Activated CD8-positive, alpha-beta T cell treated with anti-CD3 and anti-CD28 coated beads, Interleukin-2, amount 10 ng/mL, durations not matched to agents 7 days and 5 days (primary cell): ENCODE measurements around the gene CDC20. TPM values are rescaled to one million over a fixed set of nuclear protein-coding genes. Genes with fewer than 3 reads are reported as not detected.
"Not testable (repeated sequence)": the region's sequence is repeated elsewhere in the genome, so short reads cannot be mapped to it uniquely, and the experiment has no call there.

Experiments
- ATAC-seq: fragments of 150-1000 bp; cut with Tn5 transposase; one replicate; pipeline ENCODE4 v1.10.0; 2021; ENCODE audit warnings: moderate library complexity
- CTCF ChIA-PET: fragments of 350-600 bp; sonication (Branson Sonifier 250); formaldehyde crosslinking; loops from one replicate; lab custom pipeline; 2021; ENCODE audit warnings: antibody characterized with exemption; lab: Charles Lee
- POLR2A ChIA-PET: fragments of 350-600 bp; sonication (Branson Sonifier 250); formaldehyde crosslinking; loops from one replicate; lab custom pipeline; 2021; ENCODE audit warnings: antibody characterized with exemption; lab: Charles Lee
- DNase-seq: peaks from one replicate; pipeline ENCODE4 v3.0.0-alpha.2; 2020
- H3K27ac Mint-ChIP-seq: one replicate; pipeline ENCODE4 v1.8.0; 2021; ENCODE audit warnings: mild to moderate bottlenecking, mixed read lengths
- H3K27me3 Mint-ChIP-seq: one replicate; pipeline ENCODE4 v1.8.0; 2021; ENCODE audit warnings: low read depth, mixed read lengths
- H3K36me3 Mint-ChIP-seq: one replicate; pipeline ENCODE4 v1.8.0; 2021; ENCODE audit warnings: low read depth, mixed read lengths
- H3K4me1 Mint-ChIP-seq: one replicate; pipeline ENCODE4 v1.8.0; 2021; ENCODE audit warnings: low read depth, mixed read lengths
- H3K4me3 Mint-ChIP-seq: one replicate; pipeline ENCODE4 v1.8.0; 2021; ENCODE audit warnings: mild to moderate bottlenecking, mixed read lengths
- H3K9me3 Mint-ChIP-seq: one replicate; pipeline ENCODE4 v1.8.0; 2022; ENCODE audit warnings: mixed read lengths; ENCODE audit not compliant: insufficient read depth
- total RNA-seq, 2 experiments: library from RNA; stranded (reverse); gene quantifications; one replicate each; pipeline ENCODE4 v1.2.3, GENCODE V29; 2021

Gene CDC20
- total RNA-seq, 2 experiments from 2014 or later, result 214 to 232 TPM

- CTCF ChIA-PET, result no interaction called here
- Mint-ChIP-seq H3K9me3 (no peaks in the 10 kb centered on the region), H3K36me3 (peaks cover 76% of the 10 kb centered on the region), H3K27ac (peak overlapping the region; percentile 65), H3K27me3 (no peaks in the 10 kb centered on the region), H3K4me1 (peaks cover 69% of the 10 kb centered on the region), H3K4me3 (no peak overlapping the region)
- ATAC-seq (no peak), DNase-seq (no peak)
- POLR2A ChIA-PET, result interaction anchor here (0.7 to 1.6 kb wide), 2 partner anchors 25 to 439 kb away, joined by 3 read pairs; no protein-coding TSS in a partner anchor
Measured at GRCh38 chr1:43363283-43363934, 4.6 kb downstream of the CDC20 start.

GRCh38 chr1:43363935-43364525, 5.2 kb downstream of the CDC20 start:
- Mint-ChIP-seq H3K4me1 (peaks cover 75% of the 10 kb centered on the region), H3K27ac (peak overlapping the region; percentile 65), H3K36me3 (peaks cover 76% of the 10 kb centered on the region), H3K9me3 (no peaks in the 10 kb centered on the region), H3K4me3 (no peak overlapping the region), H3K27me3 (no peaks in the 10 kb centered on the region)
- no peak for ATAC-seq
- CTCF ChIA-PET, result no interaction called here
- POLR2A ChIA-PET, result interaction anchor here (1.6 kb wide), 1 partner anchor 25 kb away, joined by 3 read pairs; no protein-coding TSS in a partner anchor
- DNase-seq, result no peak

GRCh38 chr1:43365678-43366077, 6.9 kb downstream of the CDC20 start:
- Mint-ChIP-seq H3K4me3 (peak overlapping the region; percentile 92), H3K27ac (peak overlapping the region; percentile 87), H3K27me3 (no peaks in the 10 kb centered on the region), H3K4me1 (peaks cover 65% of the 10 kb centered on the region), H3K36me3 (peaks cover 65% of the 10 kb centered on the region), H3K9me3 (no peaks in the 10 kb centered on the region)
- DNase-seq (no peak), ATAC-seq (no peak)
- CTCF ChIA-PET, result no interaction called here
- POLR2A ChIA-PET, result interaction anchor here (1.2 to 3.1 kb wide), 3 partner anchors 7 to 49 kb away, joined by 3 to 22 read pairs (median 5); partner anchors contain the start of gene CDC20

GRCh38 chr1:43366179-43366578, 7.4 kb downstream of the CDC20 start:
- peak overlapping the region; percentile 87 for H3K27ac Mint-ChIP-seq
- peak overlapping the region; percentile 92 for H3K4me3 Mint-ChIP-seq
- no peaks in the 10 kb centered on the region for H3K9me3 Mint-ChIP-seq
- POLR2A ChIA-PET, result interaction anchor here (1.2 to 3.1 kb wide), 4 partner anchors 7 to 49 kb away, joined by 3 to 22 read pairs (median 11); partner anchors contain the start of genes CDC20, MED8 and SZT2
- peaks cover 63% of the 10 kb centered on the region for H3K36me3 Mint-ChIP-seq
- ATAC-seq (no peak), DNase-seq (no peak)
- no peaks in the 10 kb centered on the region for H3K27me3 Mint-ChIP-seq
- peaks cover 61% of the 10 kb centered on the region for H3K4me1 Mint-ChIP-seq
- CTCF ChIA-PET, result no interaction called here

GRCh38 chr1:43366601-43367025, 7.8 kb downstream of the CDC20 start:
- peak overlapping the region; percentile 92 for H3K4me3 Mint-ChIP-seq
- H3K27ac Mint-ChIP-seq, result peak overlapping the region; percentile 87
- peaks cover 56% of the 10 kb centered on the region for H3K4me1 Mint-ChIP-seq
- ATAC-seq (no peak), DNase-seq (no peak)
- POLR2A ChIA-PET, result interaction anchor here (0.6 to 3.1 kb wide), 7 partner anchors 8 to 474 kb away, joined by 3 to 22 read pairs (median 5); partner anchors contain the start of genes CDC20, MED8 and SZT2
- no peaks in the 10 kb centered on the region for H3K9me3 Mint-ChIP-seq
- CTCF ChIA-PET, result interaction anchor here (2.4 kb wide), 1 partner anchor 9 kb away, joined by 16 read pairs; the partner anchor contains the start of gene CDC20
- H3K36me3 Mint-ChIP-seq, result peaks cover 58% of the 10 kb centered on the region
- no peaks in the 10 kb centered on the region for H3K27me3 Mint-ChIP-seq

GRCh38 chr1:43367026-43367903, 8.5 kb downstream of the CDC20 start:
- ATAC-seq (peak; percentile 65), DNase-seq (peak; percentile 45)
- no peaks in the 10 kb centered on the region for H3K27me3 Mint-ChIP-seq
- H3K4me1 Mint-ChIP-seq, result peaks cover 50% of the 10 kb centered on the region
- H3K36me3 Mint-ChIP-seq, result peaks cover 52% of the 10 kb centered on the region
- H3K4me3 Mint-ChIP-seq, result peak overlapping the region; percentile 92
- ChIA-PET POLR2A (interaction anchor here (0.6 to 3.1 kb wide), 11 partner anchors 8 to 474 kb away, joined by 3 to 22 read pairs (median 5); partner anchors contain the start of genes CDC20, MED8 and SZT2), CTCF (interaction anchor here (0.6 to 2.4 kb wide), 8 partner anchors 10 to 143 kb away, joined by 3 to 16 read pairs (median 4); partner anchors contain the start of gene CDC20)
- H3K9me3 Mint-ChIP-seq, result no peaks in the 10 kb centered on the region
- peak overlapping the region; percentile 87 for H3K27ac Mint-ChIP-seq

- Mint-ChIP-seq H3K4me1 (peaks cover 46% of the 10 kb centered on the region), H3K4me3 (peak within 1 kb of the TSS; percentile 92), H3K9me3 (no peaks in the 10 kb centered on the region), H3K27ac (peak within 1 kb of the TSS; percentile 87), H3K27me3 (no peaks in the 10 kb centered on the region), H3K36me3 (peaks cover 45% of the 10 kb centered on the region)
- ATAC-seq (peak; percentile 89), DNase-seq (peak; percentile 93)
- ChIA-PET POLR2A (interaction anchor here (0.6 to 3.1 kb wide), 12 partner anchors 8 to 601 kb away, joined by 3 to 22 read pairs (median 4); partner anchors contain the start of genes C1orf50, CDC20, CFAP57 and EBNA1BP2), CTCF (interaction anchor here (0.6 to 2.4 kb wide), 11 partner anchors 8 to 144 kb away, joined by 3 to 16 read pairs (median 4); partner anchors contain the start of gene CDC20)
Measured at GRCh38 chr1:43367904-43368645, 9.3 kb downstream of the CDC20 start, which contains the start of gene ELOVL1. Gene ELOVL1 (minus strand): TSS chr1:43368011. CDS start chr1:43365609, 2,402 bp downstream.

- Mint-ChIP-seq H3K27me3 (no peaks in the 10 kb centered on the region), H3K4me1 (peaks cover 40% of the 10 kb centered on the region), H3K27ac (peak overlapping the region; percentile 82), H3K4me3 (peak overlapping the region; percentile 77), H3K36me3 (peaks cover 40% of the 10 kb centered on the region), H3K9me3 (no peaks in the 10 kb centered on the region)
- POLR2A ChIA-PET, result interaction anchor here (0.6 to 3.1 kb wide), 11 partner anchors 9 to 601 kb away, joined by 3 to 22 read pairs (median 5); partner anchors contain the start of genes C1orf50, CDC20, CFAP57 and EBNA1BP2
- CTCF ChIA-PET, result interaction anchor here (0.8 to 2.4 kb wide), 10 partner anchors 9 to 145 kb away, joined by 3 to 16 read pairs (median 4); partner anchors contain the start of gene CDC20
- ATAC-seq (no peak), DNase-seq (no peak)
Measured at GRCh38 chr1:43368646-43369020, 9.9 kb downstream of the CDC20 start.

GRCh38 chr1:43369779-43370178, 11.0 kb downstream of the CDC20 start:
- Mint-ChIP-seq H3K36me3 (peaks cover 29% of the 10 kb centered on the region), H3K4me1 (peaks cover 30% of the 10 kb centered on the region)
- POLR2A ChIA-PET, H3K27ac Mint-ChIP-seq, H3K4me3 Mint-ChIP-seq, CTCF ChIA-PET, DNase-seq, H3K27me3 Mint-ChIP-seq, H3K9me3 Mint-ChIP-seq, ATAC-seq: not testable (repeated sequence)

- Mint-ChIP-seq H3K4me3 (no peak overlapping the region), H3K36me3 (peaks cover 21% of the 10 kb centered on the region), H3K27ac (no peak overlapping the region), H3K4me1 (peaks cover 22% of the 10 kb centered on the region), H3K27me3 (no peaks in the 10 kb centered on the region), H3K9me3 (no peaks in the 10 kb centered on the region)
- no peak for ATAC-seq
- no peak for DNase-seq
- ChIA-PET CTCF (no interaction called here), POLR2A (interaction anchor here (0.6 kb wide), 1 partner anchor 198 kb away, joined by 3 read pairs; the partner anchor contains the start of genes CFAP57 and EBNA1BP2)
Measured at GRCh38 chr1:43370564-43370963, 11.8 kb downstream of the CDC20 start.
